ENCODE data around the gene NINL. TPM values are rescaled to one million over a fixed set of nuclear protein-coding genes. Genes with fewer than 3 reads are reported as not detected.
A peak's percentile ranks its signal among the peaks of the same experiment; 100 is the strongest.

NINL gene
- total RNA-seq, 1 experiment from 2014 or later = 9.1 TPM

- no peak for DNase-seq (ENCODE audit: low spot score)
Observed at GRCh38 chr20:25533920-25534700, 51.2 kb downstream of the NINL start.

DNA sequence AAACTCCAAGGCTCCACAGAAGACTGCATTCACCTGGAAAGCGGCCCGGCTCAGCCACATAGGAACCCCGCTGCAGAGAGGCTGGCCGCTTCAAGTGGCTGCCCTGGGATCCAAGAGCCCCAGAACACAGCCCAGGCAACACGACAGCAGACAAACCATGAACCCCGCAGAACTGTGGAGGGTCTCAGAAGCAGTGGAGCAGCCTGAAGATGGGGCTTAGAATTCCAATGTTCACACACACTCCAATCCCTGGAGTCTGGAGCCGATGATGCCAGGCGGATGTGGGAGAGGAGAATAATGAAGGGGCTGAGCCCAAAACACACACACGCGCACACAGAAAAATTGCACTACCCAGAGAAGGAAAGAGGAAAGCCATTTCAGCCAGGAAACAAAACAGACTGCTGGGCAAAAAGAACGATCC is 52.4 kb downstream of the NINL start:
- DNase-seq (ENCODE audit: low spot score) = no peak

DNA sequence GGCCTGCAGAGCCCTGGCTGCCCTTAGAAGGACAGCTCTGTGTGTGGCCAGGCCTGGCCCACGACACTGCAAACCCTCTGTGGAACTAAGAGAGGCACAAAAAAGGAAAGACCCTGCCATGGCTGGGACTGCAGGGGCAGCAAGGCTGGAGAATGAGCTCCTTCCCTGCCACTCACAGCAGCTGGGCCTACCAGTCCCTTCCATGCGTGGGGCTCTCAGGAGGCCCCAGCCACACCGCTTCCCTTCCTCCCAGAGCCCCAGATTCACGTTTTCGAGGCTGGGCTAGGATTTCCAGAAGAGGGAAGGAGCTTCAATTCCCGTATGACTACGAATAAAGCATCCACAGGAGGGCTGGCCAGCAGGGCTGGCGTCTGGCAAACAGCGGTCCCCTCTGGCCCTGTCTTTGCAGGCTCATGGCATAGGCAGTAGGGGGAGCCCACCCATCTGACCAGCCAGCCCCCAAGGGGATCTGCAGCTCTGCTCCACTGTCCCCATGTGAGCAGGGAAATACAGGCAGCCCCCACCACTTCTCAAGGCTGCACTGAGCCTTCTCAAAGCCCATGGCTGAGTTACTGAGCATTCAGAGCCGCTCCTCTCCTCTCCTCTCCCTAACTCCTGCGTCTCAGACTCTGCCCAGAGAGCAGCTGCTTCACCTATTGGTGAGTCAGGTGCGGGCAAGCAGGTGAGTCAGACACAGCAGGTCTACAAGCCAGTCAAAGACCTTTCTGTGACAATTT is 53.1 kb downstream of the NINL start:
- DNase-seq (ENCODE audit: low spot score) = no peak

DNA sequence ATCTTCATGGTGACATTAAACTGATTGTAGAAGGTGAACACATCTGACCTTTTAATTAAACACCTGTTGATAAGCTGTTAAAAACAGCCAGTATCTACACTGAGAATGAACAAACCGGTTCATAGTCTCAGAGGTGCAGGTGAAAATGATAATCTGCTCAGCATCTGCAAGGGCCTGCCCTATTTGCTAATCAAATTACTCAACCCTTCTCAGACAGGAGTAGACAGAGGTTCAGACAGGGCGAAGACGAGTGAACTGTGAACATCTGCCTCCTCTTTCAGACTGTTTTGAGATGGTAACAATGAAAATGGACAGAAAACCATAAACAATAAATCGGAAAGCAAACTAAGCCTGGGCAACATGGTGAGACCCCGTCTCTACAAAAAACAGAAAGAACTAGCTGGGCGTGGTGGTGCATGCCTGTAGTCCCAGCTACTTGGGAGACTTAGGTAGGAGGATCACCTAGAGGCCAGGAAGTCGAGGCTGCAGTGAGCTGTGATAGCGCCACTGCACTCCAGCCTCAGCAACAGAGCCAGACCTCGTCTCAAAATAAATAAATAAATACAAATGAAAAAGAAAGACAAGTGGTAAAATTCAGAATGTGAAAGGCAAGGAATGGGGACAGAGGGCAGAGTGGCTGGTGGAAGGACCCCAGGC is 55.9 kb downstream of the NINL start:
- no peak for DNase-seq (ENCODE audit: low spot score)

DNA sequence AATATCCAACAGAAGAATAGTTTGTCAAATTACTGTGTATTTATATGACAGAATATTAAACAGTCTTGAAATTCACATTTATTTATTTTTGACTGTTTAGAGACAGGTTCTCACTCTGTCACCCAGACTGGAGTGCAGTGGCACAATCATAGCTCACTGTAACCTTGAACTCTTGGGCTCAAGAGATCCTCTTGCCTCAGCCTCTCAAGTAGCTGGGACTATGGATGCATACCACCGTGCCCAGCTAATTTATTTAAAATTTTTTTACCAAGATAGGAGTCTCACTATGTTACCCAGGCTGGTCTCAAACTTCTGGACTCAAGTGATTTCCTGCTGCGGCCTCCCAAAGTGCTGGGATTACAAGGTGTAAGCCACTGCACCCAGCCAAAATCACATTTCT is 57.4 kb downstream of the NINL start:
- no peak for DNase-seq (ENCODE audit: low spot score)

GRCh38 chr20:25526446-25526845 is 58.9 kb downstream of the NINL start:
- no peak for DNase-seq (ENCODE audit: low spot score)

DNA sequence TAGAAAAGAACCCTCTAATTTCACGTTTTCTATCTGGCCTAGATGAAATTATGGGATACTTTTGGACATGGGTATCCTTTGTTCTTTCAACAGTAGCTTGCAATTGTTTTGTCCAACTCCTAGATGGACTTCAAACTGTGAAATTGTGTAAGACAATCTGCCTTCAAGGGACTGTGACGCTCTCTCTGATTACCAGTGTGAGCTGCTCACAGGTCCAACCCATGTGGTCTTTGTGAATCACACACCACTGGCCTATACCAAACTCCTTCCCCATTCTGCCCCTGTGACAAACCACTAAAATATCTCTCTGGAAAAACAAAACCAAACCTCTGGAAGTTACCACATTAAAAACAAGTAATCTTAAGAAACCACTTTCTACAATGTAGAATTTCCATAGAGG is 59.5 kb downstream of the NINL start:
- peak; percentile 92 for DNase-seq (ENCODE audit: low spot score)

GRCh38 chr20:25525295-25525694 is 60.0 kb downstream of the NINL start:
- no peak for DNase-seq (ENCODE audit: low spot score)

DNA sequence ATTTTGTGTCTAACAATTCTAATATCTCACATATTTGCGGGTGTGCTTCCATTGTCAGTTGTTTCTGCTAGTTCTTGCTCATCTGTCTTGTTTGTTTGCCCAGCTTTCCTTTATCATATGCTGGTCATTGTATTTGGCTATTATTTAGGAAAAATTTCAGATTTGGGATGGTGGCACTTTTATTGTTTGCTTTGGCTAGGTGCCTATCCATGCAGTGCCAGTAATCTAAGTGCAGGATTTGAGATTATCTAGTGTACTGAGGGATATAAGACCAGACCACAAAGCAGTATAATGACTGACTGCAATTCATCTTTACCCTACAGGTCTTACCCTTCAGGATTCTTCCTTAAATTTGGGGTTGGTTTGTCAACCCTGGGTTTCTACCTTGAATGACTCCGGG is 63.9 kb downstream of the NINL start:
- no peak for DNase-seq (ENCODE audit: low spot score)

GRCh38 chr20:25517124-25517523 is 68.2 kb downstream of the NINL start:
- no peak for DNase-seq (ENCODE audit: low spot score)

DNA sequence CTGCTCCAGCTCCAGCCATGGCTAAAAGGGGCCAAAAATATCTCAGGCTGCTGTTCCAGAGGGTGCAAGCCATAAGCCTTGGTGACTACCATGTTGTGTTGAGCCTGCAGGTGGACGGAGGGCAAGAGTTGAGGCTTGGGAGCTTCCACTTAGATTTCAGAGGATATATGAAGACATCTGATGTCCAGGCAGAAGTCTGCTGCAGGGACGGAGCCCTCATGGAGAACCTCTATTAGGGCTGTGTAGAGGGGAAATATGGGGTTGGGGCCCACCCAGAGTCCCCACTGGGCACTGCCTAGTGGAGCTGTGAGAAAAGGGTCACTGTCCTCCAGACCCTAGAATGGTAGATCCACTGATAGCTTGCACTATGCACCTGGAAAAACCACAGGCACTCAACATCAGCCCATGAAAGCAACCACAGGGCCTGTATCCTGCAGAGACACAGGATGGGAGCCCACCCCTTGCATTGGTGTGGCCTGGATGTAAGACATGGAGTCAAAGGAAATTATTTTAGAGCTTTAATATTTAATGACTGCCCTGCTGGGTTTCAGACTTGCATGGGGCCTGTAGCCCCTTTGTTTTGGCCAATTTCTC is 70.5 kb downstream of the NINL start:
- no peak for DNase-seq (ENCODE audit: low spot score)

GRCh38 chr20:25514195-25514594 is 71.1 kb downstream of the NINL start:
- no peak for DNase-seq (ENCODE audit: low spot score)

- DNase-seq (ENCODE audit: low spot score) = no peak
Observed at GRCh38 chr20:25512709-25513108, 72.6 kb downstream of the NINL start.

GRCh38 chr20:25511183-25511582 is 74.1 kb downstream of the NINL start:
- DNase-seq (ENCODE audit: low spot score) = no peak

GRCh38 chr20:25510721-25511120 is 74.6 kb downstream of the NINL start:
- no peak for DNase-seq (ENCODE audit: low spot score)

DNA sequence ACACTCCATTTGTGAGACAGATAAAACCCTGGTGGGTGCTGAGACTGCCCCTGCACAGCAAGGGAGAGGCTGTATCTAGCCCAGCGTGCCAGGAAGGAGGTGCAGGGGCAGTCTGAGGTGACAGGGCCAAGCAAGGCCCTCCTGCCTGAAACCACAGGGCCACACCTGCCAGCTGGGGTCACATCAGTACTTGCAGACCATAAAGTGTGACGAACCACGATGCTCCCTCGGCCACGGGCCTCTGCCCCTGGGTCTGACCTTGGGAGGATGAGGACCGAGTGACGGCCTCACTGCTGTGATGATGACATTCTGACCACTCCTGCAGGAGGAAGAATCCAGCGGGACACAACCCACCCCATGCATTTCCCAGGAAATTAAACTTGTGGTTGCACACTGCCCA is 75.1 kb downstream of the NINL start:
- no peak for DNase-seq (ENCODE audit: low spot score)

DNA sequence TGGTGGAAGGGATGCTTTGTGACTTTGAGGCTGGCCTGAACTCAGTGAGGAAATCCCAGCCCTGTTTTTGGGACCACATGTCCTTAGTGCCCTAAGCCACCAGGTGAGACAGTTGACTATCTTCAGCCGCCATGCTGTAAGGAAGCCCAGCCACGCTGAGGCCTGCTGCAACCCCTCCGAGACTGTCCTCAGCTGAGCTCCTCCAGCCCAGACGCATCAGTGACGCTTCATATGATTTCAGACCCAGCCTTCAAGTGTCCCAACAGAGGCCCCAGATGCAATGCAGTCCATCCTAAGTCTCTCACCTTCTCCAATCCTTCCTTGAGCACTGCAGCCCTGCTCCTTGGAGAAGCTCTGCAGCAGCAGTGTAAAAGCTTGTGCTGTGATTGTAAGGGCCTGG is 76.2 kb downstream of the NINL start:
- no peak for DNase-seq (ENCODE audit: low spot score)

- peak; percentile 96 for DNase-seq (ENCODE audit: low spot score)
Observed at GRCh38 chr20:25508083-25508770, 77.1 kb downstream of the NINL start.

DNA sequence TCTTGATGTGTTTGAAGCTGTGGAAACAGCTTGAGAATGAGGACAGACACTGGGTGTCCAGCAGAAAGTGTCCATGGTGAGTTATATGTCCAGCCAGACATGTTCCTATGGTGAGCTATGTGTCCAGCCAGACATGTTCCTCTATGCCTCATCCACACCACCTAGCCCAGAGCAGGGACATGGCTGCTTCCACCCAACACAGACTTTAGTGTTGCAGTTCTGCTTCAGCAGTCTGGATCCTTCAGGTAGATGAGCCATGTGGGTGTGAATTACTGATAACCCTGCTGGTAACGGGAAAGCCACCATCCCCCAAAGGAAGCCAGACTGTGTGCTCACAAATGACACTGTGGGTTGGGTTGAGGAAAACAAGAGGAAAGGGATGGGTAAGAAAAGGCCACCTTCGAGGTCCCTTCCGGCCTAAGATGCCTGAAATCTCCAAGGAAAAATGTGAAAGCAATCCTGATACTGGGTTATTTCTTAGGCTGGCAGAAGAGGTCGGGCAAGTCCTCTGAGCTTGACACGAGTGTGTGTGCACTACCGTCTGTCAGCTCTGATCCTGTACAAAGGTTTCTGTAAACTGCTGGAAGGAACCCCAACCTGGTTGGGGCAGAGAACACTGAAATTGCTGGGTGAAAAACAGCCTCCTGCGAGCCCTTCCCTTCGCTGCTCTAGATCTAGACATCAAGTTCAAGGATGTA is 77.8 kb downstream of the NINL start:
- no peak for DNase-seq (ENCODE audit: low spot score)

DNA sequence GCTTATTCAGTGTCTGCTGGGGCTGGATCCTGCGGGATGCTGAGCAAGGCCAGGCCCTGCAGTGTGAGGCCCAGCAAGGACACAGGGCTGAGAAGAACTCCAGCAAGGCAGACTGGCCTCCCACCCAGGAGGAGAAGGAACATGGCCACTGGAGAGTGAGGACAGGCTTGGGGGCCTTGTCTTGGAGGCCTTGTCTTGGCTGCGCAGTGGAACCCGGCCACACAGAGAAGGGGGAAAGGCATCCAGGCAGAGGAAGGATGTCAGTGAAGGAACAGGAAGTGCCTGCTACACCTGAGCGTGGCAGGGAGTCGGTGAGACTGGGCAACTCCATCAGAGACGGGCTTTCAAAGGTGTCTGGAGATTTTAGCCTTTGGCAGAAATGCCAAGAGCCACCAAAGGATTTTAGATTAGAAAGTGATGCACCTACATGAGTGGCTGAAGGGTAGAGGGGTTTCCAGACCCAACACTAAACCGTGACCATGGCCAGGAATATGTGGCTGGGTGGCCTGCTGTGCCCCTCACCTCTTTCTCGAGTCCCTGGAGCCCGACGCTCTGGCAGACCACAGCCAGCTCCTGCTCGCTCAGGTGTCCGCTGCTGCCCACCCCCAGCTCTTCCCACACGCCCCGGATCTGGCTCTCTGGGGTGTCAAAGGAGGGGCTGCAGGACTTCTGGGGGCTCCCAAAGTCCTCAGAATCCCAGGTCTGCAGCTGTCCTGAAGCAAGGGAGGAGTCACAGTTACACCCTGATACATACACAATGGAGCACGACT is 80.8 kb downstream of the NINL start:
- no peak for DNase-seq (ENCODE audit: low spot score)

All from A172 (cell line).